Glomerular endothelial cell (primary cell): ENCODE data around the gene PPIC. TPM values are rescaled to one million over a fixed set of nuclear protein-coding genes. Genes with fewer than 3 reads are reported as not detected.
"Not testable (repeated sequence)": the region's sequence is repeated elsewhere in the genome, so short reads cannot be mapped to it uniquely, and the experiment has no call there.

Experiments used
- DNase-seq: peaks from one replicate; pipeline ENCODE4 v3.0.0-alpha.2; 2011; ENCODE audit warnings: low read depth, low spot score; ENCODE audit errors: extremely low read depth
- total RNA-seq: library from RNA; depleted of rRNA; stranded (reverse); fragments of >200 nt; gene quantifications from 2 replicates; pipeline ENCODE4 v1.2.3, GENCODE V29; 2015

Gene PPIC
- total RNA-seq, 1 donor from 2014 or later, result 57.3 TPM

GRCh38 chr5:123014689-123015088, 21.8 kb downstream of the PPIC start:
- DNase-seq, result no peak

DNA sequence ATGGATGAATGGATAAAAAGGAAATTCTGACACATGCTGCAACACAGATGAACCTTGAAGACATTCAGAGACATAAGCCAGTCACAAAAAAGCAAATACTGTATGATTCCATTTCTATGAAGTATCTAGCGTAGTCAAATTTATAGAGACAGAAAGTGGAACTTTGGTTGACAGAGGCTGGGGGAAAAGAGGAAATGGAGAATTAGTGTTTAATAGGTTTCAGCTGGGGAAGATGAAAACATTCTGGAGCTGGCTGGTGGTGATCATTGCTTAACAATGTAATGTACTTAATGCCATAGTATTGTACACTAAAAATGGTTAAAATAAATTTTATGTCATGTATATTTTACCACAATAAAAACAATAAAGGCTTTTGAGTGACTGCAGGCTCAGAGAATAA, 24.2 kb downstream of the PPIC start:
- no peak for DNase-seq

GRCh38 chr5:123007754-123008153, 28.8 kb downstream of the PPIC start:
- DNase-seq, result no peak

GRCh38 chr5:123007182-123007581, 29.3 kb downstream of the PPIC start:
- DNase-seq, result no peak

DNA sequence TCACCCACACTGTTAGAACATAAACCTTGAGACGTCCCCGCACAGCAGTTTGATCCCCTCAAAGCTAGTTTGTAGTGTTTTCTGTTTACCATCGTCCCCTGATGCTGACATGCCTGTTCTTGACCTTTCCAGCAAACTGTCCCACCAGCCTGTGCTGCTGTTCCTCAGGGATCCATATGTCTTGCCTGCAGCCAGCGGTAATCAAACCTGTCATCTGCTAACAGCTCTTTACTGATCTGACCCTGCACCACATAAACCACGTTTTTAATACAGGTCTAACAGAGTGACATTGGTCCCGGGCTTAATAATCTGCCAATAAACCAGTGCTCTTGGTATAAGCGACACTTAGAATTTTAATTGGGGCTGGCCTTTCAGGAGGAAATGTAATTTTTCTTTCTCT, 34.7 kb downstream of the PPIC start:
- DNase-seq, result no peak

GRCh38 chr5:123000731-123001130, 35.8 kb downstream of the PPIC start:
- DNase-seq, result no peak

DNA sequence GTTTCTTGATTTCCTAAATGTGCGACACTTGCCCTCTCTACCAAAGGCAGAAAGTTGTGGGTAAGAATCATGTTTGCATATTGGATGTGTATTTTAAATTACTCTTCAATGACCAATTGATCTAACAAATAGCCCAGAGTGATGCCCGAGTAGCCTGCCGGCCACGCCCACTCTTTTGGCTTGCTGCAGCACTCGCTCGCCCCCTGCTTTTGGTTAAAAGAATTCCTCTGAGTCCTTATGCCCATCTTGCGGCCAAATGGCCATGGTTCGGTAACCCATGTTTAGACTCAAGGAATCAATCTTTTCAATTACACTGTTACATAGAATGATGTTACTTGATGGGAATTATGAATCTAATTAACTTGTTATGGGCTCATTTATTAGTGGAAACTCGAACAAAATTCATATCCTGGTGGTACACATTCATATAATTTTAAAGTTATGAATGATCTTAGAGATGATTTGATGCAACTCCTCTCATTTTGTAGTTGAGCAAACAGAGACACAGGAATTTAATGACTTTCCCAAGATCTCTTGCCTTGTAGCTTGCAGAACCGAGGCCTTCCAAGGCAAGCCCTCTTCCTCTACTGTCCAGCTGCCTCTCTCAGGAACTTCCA, 36.5 kb downstream of the PPIC start:
- DNase-seq, result no peak

DNA sequence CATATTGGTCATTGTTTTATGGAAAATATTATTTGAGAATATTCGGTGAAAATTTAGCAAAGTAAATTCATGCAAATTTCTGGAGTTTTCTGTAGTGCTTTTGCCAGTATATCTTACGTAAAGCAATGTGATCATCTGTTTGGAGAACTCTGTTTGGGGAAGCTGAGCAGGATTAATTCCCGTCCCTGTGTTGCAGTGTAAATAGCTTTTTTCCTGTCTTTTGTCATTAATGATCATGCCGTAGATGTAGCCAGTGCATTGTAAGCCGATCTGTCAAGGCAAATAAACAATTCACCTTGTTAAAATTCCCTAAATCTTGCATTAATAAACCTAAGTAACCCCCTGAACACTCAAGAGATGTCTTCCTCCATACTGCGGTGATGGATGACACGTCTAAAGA, 39.2 kb downstream of the PPIC start:
- DNase-seq, result no peak

DNA sequence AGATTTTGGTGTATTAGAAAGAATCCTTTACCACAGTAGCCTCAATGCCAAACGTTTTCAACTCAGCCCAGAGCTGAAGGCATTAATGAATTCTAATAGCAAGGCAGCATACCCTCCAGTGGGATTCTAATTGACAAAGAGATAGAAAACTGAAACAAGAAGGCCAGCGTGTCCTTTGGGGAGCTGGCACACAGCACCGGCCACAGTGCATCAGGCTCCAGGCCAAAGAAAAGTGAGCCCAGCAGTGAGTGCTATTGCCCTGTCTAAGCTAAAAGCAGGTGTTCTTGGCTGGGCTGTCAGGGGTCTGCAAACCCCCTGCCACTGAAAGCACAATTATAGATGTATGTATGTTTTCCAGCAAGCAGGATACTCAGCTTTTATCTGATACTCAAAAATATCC, 40.4 kb downstream of the PPIC start:
- DNase-seq, result no peak

GRCh38 chr5:122985954-122986721, 50.4 kb downstream of the PPIC start:
- no peak for DNase-seq

GRCh38 chr5:122985006-122985700, 51.4 kb downstream of the PPIC start:
- DNase-seq, result no peak

- no peak for DNase-seq
These were observed 52.1 kb downstream of the PPIC start for GRCh38 chr5:122984425-122984824.

DNA sequence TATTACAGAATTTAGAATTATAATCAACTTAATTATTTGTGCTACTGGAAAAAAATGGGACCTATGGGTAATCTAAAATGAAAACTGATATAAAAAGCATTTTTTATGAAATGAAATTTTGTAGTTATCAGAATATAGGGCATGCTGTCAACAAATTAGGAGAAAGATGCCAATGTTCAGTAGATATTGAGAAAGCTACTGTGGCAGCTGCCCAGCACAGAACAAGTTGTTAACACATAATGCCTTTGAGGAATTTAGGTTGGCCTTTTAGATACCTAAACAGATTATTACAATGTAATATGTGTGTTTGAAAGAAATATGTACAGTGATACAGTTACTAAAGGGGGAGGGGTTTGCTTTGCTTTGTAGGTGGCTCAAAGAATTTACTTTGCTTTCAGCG, 54.1 kb downstream of the PPIC start:
- no peak for DNase-seq

DNA sequence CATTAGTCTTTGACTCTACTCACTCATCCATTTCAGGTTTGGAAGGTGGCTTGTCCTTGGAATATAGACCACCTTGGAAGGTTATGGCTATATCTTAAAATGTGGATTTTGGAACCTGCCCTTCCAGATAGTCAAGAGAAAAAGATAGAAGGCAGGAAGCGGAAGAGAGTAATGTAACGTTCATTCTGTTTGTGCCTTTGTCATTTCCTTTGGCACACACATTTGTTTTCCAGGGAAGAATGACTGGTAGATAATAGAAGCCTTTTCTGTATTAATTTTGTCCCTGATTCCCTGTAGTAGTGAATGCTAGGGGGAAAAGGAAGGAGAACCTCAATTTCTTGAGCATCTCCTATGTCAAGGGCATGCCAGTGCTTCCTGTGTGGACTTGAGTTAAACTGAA, 54.7 kb downstream of the PPIC start:
- DNase-seq, result no peak

DNA sequence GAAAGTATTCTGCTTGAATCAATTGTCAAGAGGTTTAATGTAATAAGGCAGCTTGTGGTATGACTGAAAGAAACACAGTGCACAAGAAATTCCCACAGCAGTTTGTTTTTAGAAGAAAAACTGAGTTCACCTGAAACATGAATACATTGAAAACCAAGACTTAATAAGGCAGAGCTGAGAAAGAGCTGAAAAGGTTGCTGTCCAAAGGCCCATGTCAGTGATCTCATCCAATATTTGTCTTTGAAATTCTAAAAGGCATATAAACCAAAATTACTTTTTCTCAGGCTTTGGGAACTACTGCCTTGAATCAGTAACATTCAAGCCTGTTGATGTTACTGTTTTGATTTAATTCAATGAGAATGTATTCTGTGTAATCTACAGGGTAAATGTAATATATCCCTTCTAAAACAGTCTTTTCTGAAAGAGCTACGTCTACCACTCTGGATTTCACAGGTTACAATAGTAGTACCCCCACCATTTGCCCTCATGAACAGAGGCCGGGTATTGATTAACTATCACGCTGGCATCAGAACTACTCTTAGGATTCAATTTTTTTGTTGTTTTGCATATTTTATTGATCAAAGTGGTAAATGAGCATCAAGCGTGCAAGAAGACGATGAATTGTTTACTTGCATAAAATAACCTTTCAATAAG, 57.8 kb downstream of the PPIC start:
- no peak for DNase-seq

GRCh38 chr5:122978068-122978467, 58.5 kb downstream of the PPIC start:
- no peak for DNase-seq

GRCh38 chr5:122977319-122977718, 59.2 kb downstream of the PPIC start:
- no peak for DNase-seq

DNA sequence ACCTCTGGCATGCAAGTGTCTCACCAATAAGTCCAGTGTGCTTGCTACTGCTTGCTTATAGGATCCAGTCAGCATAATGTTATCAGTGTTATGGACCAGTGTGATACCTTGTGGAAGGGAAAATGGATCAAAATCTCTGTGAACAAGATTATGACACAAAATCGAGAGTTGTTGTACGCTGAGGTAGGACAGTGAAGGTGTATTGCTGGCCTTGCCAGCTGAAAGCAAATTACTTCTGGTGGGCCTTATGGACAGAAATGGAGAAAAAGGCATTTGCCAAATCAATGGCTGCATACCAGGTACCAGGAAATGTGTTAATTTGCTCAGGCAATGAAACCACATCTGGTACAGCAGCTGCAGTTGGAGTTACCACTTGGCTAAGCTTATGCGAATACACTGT, 62.3 kb downstream of the PPIC start:
- DNase-seq, result not testable (repeated sequence)

GRCh38 chr5:122973759-122974158, 62.8 kb downstream of the PPIC start:
- DNase-seq, result not testable (repeated sequence)
